Lower leg skin (tissue), 3 donors: Measurements from ENCODE around the gene FBLN1.

ENCODE experiments used
- POLR2A ChIP-seq, 2 donors: fragments of 450-650 bp; IDR thresholded peaks; one replicate each; pipeline ENCODE4 v1.6.1; 2016 to 2017; ENCODE audit warnings: antibody characterized with exemption in 2 of 2, mild to moderate bottlenecking in 1 of 2, moderate library complexity in 1 of 2
- TF ChIP-seq, protein P1 (sequence below), 3 donors: fragments of 450-650 bp; IDR thresholded peaks; one replicate each; pipeline ENCODE4 v1.5.1; 2016; ENCODE audit warnings: antibody characterized with exemption in 3 of 3, mild to moderate bottlenecking in 3 of 3, moderate library complexity in 2 of 3

- no peak for TF ChIP-seq POLR2A (IDR thresholded peaks at IDR 0.05)
- TF ChIP-seq, protein P1, sequence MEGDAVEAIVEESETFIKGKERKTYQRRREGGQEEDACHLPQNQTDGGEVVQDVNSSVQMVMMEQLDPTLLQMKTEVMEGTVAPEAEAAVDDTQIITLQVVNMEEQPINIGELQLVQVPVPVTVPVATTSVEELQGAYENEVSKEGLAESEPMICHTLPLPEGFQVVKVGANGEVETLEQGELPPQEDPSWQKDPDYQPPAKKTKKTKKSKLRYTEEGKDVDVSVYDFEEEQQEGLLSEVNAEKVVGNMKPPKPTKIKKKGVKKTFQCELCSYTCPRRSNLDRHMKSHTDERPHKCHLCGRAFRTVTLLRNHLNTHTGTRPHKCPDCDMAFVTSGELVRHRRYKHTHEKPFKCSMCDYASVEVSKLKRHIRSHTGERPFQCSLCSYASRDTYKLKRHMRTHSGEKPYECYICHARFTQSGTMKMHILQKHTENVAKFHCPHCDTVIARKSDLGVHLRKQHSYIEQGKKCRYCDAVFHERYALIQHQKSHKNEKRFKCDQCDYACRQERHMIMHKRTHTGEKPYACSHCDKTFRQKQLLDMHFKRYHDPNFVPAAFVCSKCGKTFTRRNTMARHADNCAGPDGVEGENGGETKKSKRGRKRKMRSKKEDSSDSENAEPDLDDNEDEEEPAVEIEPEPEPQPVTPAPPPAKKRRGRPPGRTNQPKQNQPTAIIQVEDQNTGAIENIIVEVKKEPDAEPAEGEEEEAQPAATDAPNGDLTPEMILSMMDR (IDR thresholded peaks at IDR 0.05), result no peak
Observed at GRCh38 chr22:45563362-45564040, 60.8 kb downstream of the FBLN1 start.
